ENCODE measurements around the gene EPHA3. TPM values are rescaled to one million over a fixed set of nuclear protein-coding genes. Genes with fewer than 3 reads are reported as not detected.

The EPHA3 gene
- total RNA-seq, 2 donors from 2014 or later = 0.15 to 0.18 TPM

DNA sequence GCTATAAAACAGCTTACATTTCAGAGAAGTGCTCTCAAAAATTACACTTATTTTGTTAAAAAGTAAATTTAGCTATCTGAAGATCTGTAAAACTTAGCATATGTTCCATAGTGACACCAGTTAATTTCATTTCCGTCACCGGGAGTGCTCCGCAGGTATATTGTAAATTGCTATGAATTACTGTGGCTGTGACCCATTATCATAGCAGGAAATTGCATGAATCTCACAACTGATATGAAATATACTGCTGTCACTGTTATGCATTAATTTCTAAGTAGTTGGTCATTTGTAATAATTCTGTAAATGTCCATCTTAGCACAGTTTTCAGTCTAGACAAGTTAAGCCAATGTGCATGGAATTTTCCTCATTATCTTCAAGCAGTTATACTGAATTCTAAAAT lies 91.2 kb downstream of the EPHA3 start:
- Mint-ChIP-seq H3K4me1 (no peaks in the 10 kb centered on the region), H3K27me3 (ENCODE audit: insufficient read depth) (no peaks in the 10 kb centered on the region), H3K4me3 (no peak overlapping the region), H3K9me3 (no peaks in the 10 kb centered on the region), H3K27ac (no peak overlapping the region), H3K36me3 (ENCODE audit: low read depth) (no peaks in the 10 kb centered on the region)
- H3K27ac ChIP-seq (ENCODE audit: low read depth, low read length) = no peak overlapping the region
- TF ChIP-seq, protein P1, sequence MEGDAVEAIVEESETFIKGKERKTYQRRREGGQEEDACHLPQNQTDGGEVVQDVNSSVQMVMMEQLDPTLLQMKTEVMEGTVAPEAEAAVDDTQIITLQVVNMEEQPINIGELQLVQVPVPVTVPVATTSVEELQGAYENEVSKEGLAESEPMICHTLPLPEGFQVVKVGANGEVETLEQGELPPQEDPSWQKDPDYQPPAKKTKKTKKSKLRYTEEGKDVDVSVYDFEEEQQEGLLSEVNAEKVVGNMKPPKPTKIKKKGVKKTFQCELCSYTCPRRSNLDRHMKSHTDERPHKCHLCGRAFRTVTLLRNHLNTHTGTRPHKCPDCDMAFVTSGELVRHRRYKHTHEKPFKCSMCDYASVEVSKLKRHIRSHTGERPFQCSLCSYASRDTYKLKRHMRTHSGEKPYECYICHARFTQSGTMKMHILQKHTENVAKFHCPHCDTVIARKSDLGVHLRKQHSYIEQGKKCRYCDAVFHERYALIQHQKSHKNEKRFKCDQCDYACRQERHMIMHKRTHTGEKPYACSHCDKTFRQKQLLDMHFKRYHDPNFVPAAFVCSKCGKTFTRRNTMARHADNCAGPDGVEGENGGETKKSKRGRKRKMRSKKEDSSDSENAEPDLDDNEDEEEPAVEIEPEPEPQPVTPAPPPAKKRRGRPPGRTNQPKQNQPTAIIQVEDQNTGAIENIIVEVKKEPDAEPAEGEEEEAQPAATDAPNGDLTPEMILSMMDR (conservative IDR thresholded peaks at IDR 0.05) = no peak
- no peak overlapping the region for H3K9ac ChIP-seq (ENCODE audit: extremely low read depth, low read length, poor library complexity, severe bottlenecking)
- no peaks in the 10 kb centered on the region for H3K9me3 ChIP-seq (ENCODE audit: control insufficient read depth, low read length)
- no peaks in the 10 kb centered on the region for H3K36me3 ChIP-seq (ENCODE audit: control insufficient read depth, insufficient read depth, low read length)
- WGBS, 2 experiments (ENCODE audit: insufficient coverage in 1 of 2, insufficient read length in 1 of 2) = 88 to 93% methylated on average over 3 of the region's 3 CpGs
- DNase-seq = no peak
- no peak overlapping the region for H3K4me3 ChIP-seq (ENCODE audit: low read length)
- no peaks in the 10 kb centered on the region for H3K4me1 ChIP-seq (ENCODE audit: control insufficient read depth, insufficient read depth, low read length)
- H3K27me3 ChIP-seq (ENCODE audit: control insufficient read depth, insufficient read depth, low read length, poor library complexity, severe bottlenecking) = no peaks in the 10 kb centered on the region

DNA sequence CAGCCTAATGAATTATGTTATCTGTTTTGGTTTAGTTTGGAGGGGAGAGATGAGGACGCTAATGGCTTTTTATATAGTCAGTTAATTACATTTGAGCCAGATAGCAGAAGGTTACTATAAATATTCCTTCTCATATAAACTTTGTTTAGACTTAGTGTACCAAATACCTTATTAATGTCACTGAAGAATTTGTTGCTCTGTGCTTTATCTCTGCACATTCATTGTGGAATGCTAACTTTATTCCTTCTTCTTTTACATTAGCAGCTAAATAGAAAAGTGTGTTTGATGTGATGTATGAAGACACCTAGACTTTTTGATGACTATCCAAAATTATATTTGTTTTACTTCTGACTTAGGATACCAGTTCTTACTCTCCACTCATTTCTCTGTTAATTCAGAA lies 105.2 kb downstream of the EPHA3 start:
- no peak for DNase-seq
- Histone ChIP-seq H3K27ac (ENCODE audit: low read depth, low read length) (no peak overlapping the region), H3K4me3 (ENCODE audit: low read length) (no peak overlapping the region), H3K9ac (ENCODE audit: extremely low read depth, low read length, poor library complexity, severe bottlenecking) (no peak overlapping the region), H3K4me1 (ENCODE audit: control insufficient read depth, insufficient read depth, low read length) (no peaks in the 10 kb centered on the region), H3K27me3 (ENCODE audit: control insufficient read depth, insufficient read depth, low read length, poor library complexity, severe bottlenecking) (no peaks in the 10 kb centered on the region), H3K36me3 (ENCODE audit: control insufficient read depth, insufficient read depth, low read length) (no peaks in the 10 kb centered on the region), H3K9me3 (ENCODE audit: control insufficient read depth, low read length) (no peaks in the 10 kb centered on the region)
- Mint-ChIP-seq H3K4me3 (no peak overlapping the region), H3K4me1 (no peaks in the 10 kb centered on the region), H3K9me3 (no peaks in the 10 kb centered on the region), H3K27ac (no peak overlapping the region), H3K36me3 (ENCODE audit: low read depth) (no peaks in the 10 kb centered on the region), H3K27me3 (ENCODE audit: insufficient read depth) (peaks cover 2% of the 10 kb centered on the region)
- 100% methylated on average over 1 of the region's 1 CpG; no CpG with 5 or more reads in 1 of the 2 experiments for WGBS, 2 experiments (ENCODE audit: insufficient coverage in 1 of 2, insufficient read length in 1 of 2)
- TF ChIP-seq, protein P1 (conservative IDR thresholded peaks at IDR 0.05) = no peak

DNA sequence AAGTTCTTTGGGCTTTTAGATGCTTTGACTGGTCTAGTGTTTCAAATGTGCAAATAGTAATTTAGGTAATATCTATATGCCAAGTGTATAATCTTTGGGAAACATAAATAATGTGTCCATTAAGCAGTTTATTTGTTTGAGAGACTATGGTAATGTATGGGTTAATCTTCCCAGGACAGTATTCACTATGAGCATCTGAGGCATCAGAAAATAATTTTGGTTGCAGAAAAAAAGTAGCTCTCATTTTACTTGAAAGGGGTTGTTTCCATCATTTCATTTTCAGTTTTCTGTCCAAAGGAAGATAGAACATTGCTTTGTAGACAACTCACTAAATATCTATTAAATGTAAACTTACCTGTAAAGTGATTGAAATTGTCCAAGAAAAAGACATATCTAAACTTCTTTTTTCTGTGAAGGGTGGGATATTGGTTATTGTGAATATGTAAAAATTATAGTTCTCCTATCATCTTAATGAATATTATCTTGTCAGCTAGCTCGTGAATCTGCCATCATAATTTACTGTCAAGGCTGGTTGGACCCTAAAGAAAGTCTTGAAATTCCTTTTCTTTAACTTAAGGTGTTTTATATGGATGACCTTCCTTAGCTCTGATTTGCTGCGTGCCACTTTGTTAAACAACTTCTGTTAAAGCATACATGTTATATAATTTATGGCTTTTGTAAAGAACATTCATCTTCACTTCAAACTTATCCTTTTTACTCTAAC lies 108.8 kb downstream of the EPHA3 start:
- Mint-ChIP-seq H3K4me1 (no peaks in the 10 kb centered on the region), H3K9me3 (peaks cover 8% of the 10 kb centered on the region), H3K27me3 (ENCODE audit: insufficient read depth) (no peaks in the 10 kb centered on the region), H3K4me3 (no peak overlapping the region), H3K36me3 (ENCODE audit: low read depth) (no peaks in the 10 kb centered on the region), H3K27ac (no peak overlapping the region)
- no peaks in the 10 kb centered on the region for H3K4me1 ChIP-seq (ENCODE audit: control insufficient read depth, insufficient read depth, low read length)
- no peak for DNase-seq
- H3K36me3 ChIP-seq (ENCODE audit: control insufficient read depth, insufficient read depth, low read length) = no peaks in the 10 kb centered on the region
- no peaks in the 10 kb centered on the region for H3K27me3 ChIP-seq (ENCODE audit: control insufficient read depth, insufficient read depth, low read length, poor library complexity, severe bottlenecking)
- H3K9ac ChIP-seq (ENCODE audit: extremely low read depth, low read length, poor library complexity, severe bottlenecking) = no peak overlapping the region
- H3K9me3 ChIP-seq (ENCODE audit: control insufficient read depth, low read length) = no peaks in the 10 kb centered on the region
- no peak overlapping the region for H3K27ac ChIP-seq (ENCODE audit: low read depth, low read length)
- TF ChIP-seq, protein P1 (conservative IDR thresholded peaks at IDR 0.05) = no peak
- no peak overlapping the region for H3K4me3 ChIP-seq (ENCODE audit: low read length)
- 78 to 100% methylated on average over 1 of the region's 2 CpGs for WGBS, 2 experiments (ENCODE audit: insufficient coverage in 1 of 2, insufficient read length in 1 of 2)
